Epithelial cell of esophagus (primary cell): Measurements from ENCODE around the gene RGS3.

Source experiments
- DNase-seq: peaks from one replicate; pipeline ENCODE4 v3.0.0; 2010; ENCODE audit warnings: low read depth
- H3K4me3 ChIP-seq: 2 replicates; pipeline ENCODE4 v1.5.1; 2011; ENCODE audit warnings: mild to moderate bottlenecking, low read length, control low read depth
- TF ChIP-seq, protein P1 (sequence below): IDR thresholded peaks from 2 replicates; pipeline ENCODE4 v1.5.1; 2011; ENCODE audit warnings: low read depth, mild to moderate bottlenecking, low read length, control low read depth, inconsistent platforms; ENCODE audit not compliant: insufficient read depth; ENCODE audit errors: missing control alignments

RGS3 gene

DNA sequence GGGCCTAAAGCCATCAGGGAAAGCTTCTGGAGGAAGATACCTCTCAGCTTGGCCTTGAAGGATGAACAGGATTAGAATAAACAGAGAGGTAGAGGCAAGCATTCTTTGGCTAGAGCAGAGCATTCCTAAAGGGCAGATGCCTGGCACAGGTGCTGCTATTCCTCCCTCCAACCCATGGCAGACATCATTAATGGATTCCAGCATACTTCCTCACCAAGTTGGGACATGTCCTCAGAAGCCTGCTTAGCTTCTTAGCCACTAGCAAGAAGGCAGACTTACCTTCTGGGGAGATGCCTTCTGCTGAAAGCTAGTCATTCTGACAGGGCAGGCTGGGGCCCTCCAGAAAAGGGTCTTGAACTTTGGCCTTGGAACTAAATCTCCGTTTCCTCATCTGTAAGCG is 122.0 kb downstream of the RGS3 start:
- DNase-seq, result peak; percentile 79
- TF ChIP-seq, protein P1, sequence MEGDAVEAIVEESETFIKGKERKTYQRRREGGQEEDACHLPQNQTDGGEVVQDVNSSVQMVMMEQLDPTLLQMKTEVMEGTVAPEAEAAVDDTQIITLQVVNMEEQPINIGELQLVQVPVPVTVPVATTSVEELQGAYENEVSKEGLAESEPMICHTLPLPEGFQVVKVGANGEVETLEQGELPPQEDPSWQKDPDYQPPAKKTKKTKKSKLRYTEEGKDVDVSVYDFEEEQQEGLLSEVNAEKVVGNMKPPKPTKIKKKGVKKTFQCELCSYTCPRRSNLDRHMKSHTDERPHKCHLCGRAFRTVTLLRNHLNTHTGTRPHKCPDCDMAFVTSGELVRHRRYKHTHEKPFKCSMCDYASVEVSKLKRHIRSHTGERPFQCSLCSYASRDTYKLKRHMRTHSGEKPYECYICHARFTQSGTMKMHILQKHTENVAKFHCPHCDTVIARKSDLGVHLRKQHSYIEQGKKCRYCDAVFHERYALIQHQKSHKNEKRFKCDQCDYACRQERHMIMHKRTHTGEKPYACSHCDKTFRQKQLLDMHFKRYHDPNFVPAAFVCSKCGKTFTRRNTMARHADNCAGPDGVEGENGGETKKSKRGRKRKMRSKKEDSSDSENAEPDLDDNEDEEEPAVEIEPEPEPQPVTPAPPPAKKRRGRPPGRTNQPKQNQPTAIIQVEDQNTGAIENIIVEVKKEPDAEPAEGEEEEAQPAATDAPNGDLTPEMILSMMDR, result no peak
- no peak overlapping the region for H3K4me3 ChIP-seq

DNA sequence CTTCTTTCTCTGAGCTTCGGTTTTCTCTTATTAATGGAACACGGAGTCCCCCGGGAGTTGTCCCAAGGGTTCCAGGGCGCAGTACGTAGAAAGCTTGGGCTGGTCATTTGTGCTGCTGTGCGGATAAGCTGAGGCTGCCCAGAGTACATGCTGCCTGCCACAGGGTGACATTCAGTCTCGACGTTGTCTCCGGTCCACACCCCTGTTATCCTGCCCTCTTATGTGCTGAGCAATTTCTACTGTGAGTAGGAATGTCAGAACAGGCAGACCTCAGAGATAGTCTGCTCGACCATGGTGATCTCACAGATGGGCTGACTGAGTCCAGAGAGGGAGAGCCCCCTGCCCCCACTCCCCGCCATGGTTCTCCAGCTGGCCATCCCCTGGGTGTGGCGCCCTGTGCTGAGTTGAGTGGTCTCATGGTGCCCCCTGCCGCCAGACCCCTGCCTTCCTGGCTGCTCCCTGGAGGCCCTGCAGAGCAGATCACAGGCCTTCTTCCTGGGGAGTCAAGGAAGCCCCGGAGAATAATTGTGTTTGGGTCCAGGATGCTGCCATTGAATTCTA is 124.0 kb downstream of the RGS3 start:
- H3K4me3 ChIP-seq, result no peak overlapping the region
- TF ChIP-seq, protein P1, result peak; percentile 12
- no peak for DNase-seq

DNA sequence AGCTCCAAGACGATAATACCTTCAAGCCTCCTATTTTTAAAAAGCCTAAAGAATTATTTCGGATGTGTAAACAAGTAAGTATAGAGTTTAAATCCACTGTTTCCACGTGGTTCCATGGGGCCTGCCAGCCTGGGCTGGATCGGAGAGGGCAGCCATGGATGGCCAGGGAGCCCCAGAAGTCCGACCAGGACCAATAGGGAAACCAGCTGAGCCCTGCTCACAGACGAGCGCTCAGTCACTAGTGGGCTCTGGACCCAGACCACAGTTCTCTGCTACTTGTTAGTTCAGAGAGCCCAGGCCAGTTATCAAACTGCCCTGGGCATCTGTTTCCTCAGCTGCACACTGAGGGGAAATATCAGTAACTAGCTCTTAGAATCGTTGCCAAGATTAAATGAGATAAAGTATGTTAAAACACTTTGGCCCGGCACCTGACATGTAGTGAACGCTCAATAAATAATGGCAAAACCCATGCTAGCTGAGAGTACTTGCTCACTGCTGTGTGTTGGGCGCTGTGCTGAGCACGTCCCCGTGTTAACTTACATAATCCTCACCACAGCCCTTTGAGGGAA is 124.8 kb downstream of the RGS3 start:
- DNase-seq, result no peak
- TF ChIP-seq, protein P1, result no peak
- no peak overlapping the region for H3K4me3 ChIP-seq

DNA sequence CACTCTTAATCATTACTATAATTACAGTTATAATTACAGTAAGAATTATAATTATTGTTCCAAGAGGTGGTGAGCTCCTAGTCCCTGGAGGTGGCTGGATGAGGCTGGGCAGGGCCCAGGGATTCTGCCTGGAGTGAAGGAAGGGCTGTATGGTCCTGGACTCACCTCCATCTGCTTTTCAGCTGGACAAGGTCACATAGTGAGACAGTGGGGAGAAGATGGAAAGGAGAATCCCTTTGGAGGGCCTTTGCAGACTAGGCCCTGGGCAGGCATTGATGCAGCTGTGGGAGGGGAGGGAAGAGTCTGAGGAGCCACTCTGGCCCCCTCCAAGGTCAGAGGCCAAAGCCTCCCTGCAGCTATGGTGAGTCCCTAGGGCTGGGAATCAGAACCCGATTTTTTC is 125.4 kb downstream of the RGS3 start:
- DNase-seq, result no peak
- H3K4me3 ChIP-seq, result no peak overlapping the region
- TF ChIP-seq, protein P1, result no peak

DNA sequence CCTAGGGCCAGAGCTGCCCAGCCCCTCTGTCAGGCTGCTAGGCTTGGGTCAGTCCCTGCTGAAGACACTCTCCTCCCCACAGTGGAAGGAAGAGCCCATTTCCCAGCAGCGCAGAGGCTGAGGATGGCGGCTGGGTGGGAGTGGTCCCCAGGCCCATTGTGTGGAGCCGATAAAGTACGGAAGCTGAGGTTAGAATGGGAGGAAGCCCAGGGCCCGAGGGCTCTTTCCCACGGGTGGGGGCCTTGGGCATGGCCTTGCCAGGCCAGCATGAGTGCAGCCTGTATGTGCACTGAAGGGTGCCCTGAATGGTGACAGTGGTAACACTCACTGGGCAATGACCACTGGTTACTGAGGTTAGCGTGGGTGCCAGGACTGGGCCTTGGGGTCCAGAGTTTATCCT is 125.9 kb downstream of the RGS3 start:
- H3K4me3 ChIP-seq, result no peak overlapping the region
- TF ChIP-seq, protein P1, result no peak
- no peak for DNase-seq

DNA sequence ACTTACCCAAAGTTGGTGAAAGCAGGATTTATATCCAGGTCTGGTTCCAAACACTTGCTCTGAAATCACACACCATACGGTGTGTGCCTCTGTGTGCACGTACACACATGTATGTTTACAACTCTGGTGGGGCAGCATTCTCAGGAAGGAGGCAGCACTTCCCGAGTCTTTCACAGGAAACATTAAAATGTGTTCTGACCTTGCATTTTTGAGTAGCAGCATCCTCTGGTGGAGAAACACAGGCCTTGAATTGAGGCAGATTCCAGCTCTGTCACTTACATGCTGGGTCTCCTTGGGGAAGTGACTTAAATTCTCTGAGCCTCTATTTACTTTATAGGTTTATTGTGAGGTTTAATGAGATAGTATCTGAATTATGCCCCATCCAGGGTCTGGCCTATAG is 126.4 kb downstream of the RGS3 start:
- peak; percentile 55 for DNase-seq
- no peak overlapping the region for H3K4me3 ChIP-seq
- TF ChIP-seq, protein P1, result peak; percentile 82

DNA sequence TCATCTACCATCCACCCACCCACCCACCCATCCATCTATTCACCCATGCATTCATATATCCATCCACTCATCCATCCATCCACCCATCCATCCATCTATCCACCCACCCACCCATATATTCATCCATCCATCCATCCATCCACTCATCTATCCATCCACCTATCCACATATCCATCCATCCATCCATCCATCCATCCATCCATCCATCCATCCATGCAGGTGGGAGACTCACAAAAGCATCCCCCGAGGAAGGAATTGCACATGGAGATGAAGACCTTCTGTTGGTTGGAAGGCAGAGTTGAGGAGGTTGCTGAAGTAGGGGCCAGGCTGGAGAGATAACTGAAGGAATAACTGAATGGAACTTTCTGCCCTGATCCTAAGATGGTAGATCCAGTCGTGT is 126.9 kb downstream of the RGS3 start:
- DNase-seq, result no peak
- H3K4me3 ChIP-seq, result no peak overlapping the region
- TF ChIP-seq, protein P1, result no peak
